COR-L47 (cell line): ENCODE measurements around the gene ZNF85.
A peak's percentile ranks its signal among the peaks of the same experiment; 100 is the strongest.
"Not testable (repeated sequence)": the region's sequence is repeated elsewhere in the genome, so short reads cannot be mapped to it uniquely, and the experiment has no call there.

Source experiments
- DNase-seq: peaks from one replicate; lab custom pipeline; 2025; lab: John Stamatoyannopoulos, UW

Gene ZNF85

GRCh38 chr19:20923077-20923871 is at the start of gene ZNF85:
Gene ZNF85, plus strand, starts transcription at chr19:20923251. Its CDS starts 150 bp downstream, at chr19:20923401.
- peak; percentile 89 for DNase-seq

- DNase-seq, result no peak
These were observed 43.5 kb upstream of the ZNF85 start for GRCh38 chr19:20879501-20879900.

GRCh38 chr19:20912973-20913372 is 10.1 kb upstream of the ZNF85 start:
- DNase-seq, result no peak

- no peak for DNase-seq
These were observed 2.4 kb downstream of the ZNF85 start for GRCh38 chr19:20925481-20925880.

- no peak for DNase-seq
These were observed 3.7 kb downstream of the ZNF85 start for GRCh38 chr19:20926796-20927195.

- no peak for DNase-seq
These were observed 5.3 kb downstream of the ZNF85 start for GRCh38 chr19:20928371-20928770.

- DNase-seq, result not testable (repeated sequence)
These were observed 13.4 kb downstream of the ZNF85 start for GRCh38 chr19:20936322-20936947.

- not testable (repeated sequence) for DNase-seq
These were observed 29.6 kb downstream of the ZNF85 start for GRCh38 chr19:20952561-20953095.

- peak; percentile 1 for DNase-seq
These were observed 41.7 kb downstream of the ZNF85 start for GRCh38 chr19:20964798-20965197.

- DNase-seq, result no peak
These were observed 45.0 kb downstream of the ZNF85 start for GRCh38 chr19:20968092-20968491.

- DNase-seq, result no peak
These were observed 46.4 kb downstream of the ZNF85 start for GRCh38 chr19:20969498-20969897.

- DNase-seq, result no peak
These were observed 46.8 kb downstream of the ZNF85 start for GRCh38 chr19:20969898-20970297.

GRCh38 chr19:20992788-20993187 is 69.7 kb downstream of the ZNF85 start:
- DNase-seq, result not testable (repeated sequence)

- peak; percentile 5 for DNase-seq
These were observed 76.8 kb downstream of the ZNF85 start for GRCh38 chr19:20999731-21000352.
